Vagina (tissue), 2 donors: ENCODE measurements around the gene PI4KA.

ENCODE experiments used
- POLR2A ChIP-seq, 2 donors: fragments of 450-650 bp; IDR thresholded peaks; one replicate each; pipeline ENCODE4 v1.6.1; 2017; ENCODE audit warnings: antibody characterized with exemption in 2 of 2, mild to moderate bottlenecking in 2 of 2, moderate library complexity in 2 of 2
- POLR2AphosphoS5 ChIP-seq, 2 donors: sonication (generic); formaldehyde crosslinking; IDR thresholded peaks; one replicate each; pipeline ENCODE4 v1.9.0; 2017; ENCODE audit warnings: antibody characterized with exemption in 2 of 2, mild to moderate bottlenecking in 2 of 2, low read depth in 1 of 2; ENCODE audit not compliant: insufficient read depth in 1 of 2
- TF ChIP-seq, protein P1 (sequence below), 3 experiments: fragments of 450-650 bp in 2 of 3; fragments of 200-600 bp in 1 of 3; sonication (generic) in 1 of 3; IDR thresholded peaks; one replicate each; pipeline ENCODE4 v1.5.1; 2017 to 2019; ENCODE audit warnings: antibody characterized with exemption in 3 of 3, mild to moderate bottlenecking in 2 of 3, moderate library complexity in 2 of 3

GRCh38 chr22:20804650-20805049, 54.0 kb downstream of the PI4KA start:
- TF ChIP-seq POLR2A (IDR thresholded peaks at IDR 0.05) (no peak), POLR2AphosphoS5 (IDR thresholded peaks at IDR 0.05; ENCODE audit: insufficient read depth in 1 of 2, low read depth in 1 of 2) (no peak)
- TF ChIP-seq, protein P1, sequence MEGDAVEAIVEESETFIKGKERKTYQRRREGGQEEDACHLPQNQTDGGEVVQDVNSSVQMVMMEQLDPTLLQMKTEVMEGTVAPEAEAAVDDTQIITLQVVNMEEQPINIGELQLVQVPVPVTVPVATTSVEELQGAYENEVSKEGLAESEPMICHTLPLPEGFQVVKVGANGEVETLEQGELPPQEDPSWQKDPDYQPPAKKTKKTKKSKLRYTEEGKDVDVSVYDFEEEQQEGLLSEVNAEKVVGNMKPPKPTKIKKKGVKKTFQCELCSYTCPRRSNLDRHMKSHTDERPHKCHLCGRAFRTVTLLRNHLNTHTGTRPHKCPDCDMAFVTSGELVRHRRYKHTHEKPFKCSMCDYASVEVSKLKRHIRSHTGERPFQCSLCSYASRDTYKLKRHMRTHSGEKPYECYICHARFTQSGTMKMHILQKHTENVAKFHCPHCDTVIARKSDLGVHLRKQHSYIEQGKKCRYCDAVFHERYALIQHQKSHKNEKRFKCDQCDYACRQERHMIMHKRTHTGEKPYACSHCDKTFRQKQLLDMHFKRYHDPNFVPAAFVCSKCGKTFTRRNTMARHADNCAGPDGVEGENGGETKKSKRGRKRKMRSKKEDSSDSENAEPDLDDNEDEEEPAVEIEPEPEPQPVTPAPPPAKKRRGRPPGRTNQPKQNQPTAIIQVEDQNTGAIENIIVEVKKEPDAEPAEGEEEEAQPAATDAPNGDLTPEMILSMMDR (IDR thresholded peaks at IDR 0.05), result no peak
